Loucy (cell line): ENCODE measurements around the gene ADGRL2.

Experiments
- EZH2phosphoT487 ChIP-seq: fragments of 200-600 bp; IDR thresholded peaks from 2 replicates; pipeline ENCODE4 v1.6.1; 2018; ENCODE audit warnings: antibody characterized with exemption, mild to moderate bottlenecking, moderate library complexity, borderline replicate concordance
- TF ChIP-seq, protein P1 (sequence below): fragments of 200-600 bp; sonication (generic); conservative IDR thresholded peaks from 2 replicates; pipeline ENCODE4 v1.5.1; 2014; ENCODE audit warnings: mild to moderate bottlenecking, antibody characterized with exemption, low read length

GRCh38 chr1:81999364-81999763 lies 198.6 kb downstream of the ADGRL2 start:
- TF ChIP-seq, protein P1, sequence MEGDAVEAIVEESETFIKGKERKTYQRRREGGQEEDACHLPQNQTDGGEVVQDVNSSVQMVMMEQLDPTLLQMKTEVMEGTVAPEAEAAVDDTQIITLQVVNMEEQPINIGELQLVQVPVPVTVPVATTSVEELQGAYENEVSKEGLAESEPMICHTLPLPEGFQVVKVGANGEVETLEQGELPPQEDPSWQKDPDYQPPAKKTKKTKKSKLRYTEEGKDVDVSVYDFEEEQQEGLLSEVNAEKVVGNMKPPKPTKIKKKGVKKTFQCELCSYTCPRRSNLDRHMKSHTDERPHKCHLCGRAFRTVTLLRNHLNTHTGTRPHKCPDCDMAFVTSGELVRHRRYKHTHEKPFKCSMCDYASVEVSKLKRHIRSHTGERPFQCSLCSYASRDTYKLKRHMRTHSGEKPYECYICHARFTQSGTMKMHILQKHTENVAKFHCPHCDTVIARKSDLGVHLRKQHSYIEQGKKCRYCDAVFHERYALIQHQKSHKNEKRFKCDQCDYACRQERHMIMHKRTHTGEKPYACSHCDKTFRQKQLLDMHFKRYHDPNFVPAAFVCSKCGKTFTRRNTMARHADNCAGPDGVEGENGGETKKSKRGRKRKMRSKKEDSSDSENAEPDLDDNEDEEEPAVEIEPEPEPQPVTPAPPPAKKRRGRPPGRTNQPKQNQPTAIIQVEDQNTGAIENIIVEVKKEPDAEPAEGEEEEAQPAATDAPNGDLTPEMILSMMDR: no peak
- TF ChIP-seq EZH2phosphoT487: no peak
